HUES6 (cell line): Measurements from ENCODE around the gene VTI1A.

ENCODE experiments used
- H3K27ac ChIP-seq: 2 replicates; pipeline ENCODE4 v1.7.0; 2013; ENCODE audit warnings: low read depth, mild to moderate bottlenecking, low read length, inconsistent platforms
- H3K27me3 ChIP-seq: 2 replicates; pipeline ENCODE4 v1.6.1; 2013; ENCODE audit warnings: low read length; ENCODE audit not compliant: control insufficient read depth, insufficient read depth
- H3K36me3 ChIP-seq: 2 replicates; pipeline ENCODE4 v1.6.1; 2013; ENCODE audit warnings: low read length; ENCODE audit not compliant: control insufficient read depth, insufficient read depth
- H3K4me1 ChIP-seq: 2 replicates; pipeline ENCODE4 v1.6.1; 2013; ENCODE audit warnings: low read length; ENCODE audit not compliant: control insufficient read depth, insufficient read depth
- H3K4me3 ChIP-seq: 2 replicates; pipeline ENCODE4 v1.5.1; 2013; ENCODE audit warnings: low read depth, low read length
- H3K9ac ChIP-seq: one replicate; pipeline ENCODE4 v1.6.1; 2013; ENCODE audit warnings: mild to moderate bottlenecking, low read length
- H3K9me3 ChIP-seq: 2 replicates; pipeline ENCODE4 v1.6.1; 2013; ENCODE audit warnings: low read depth, low read length; ENCODE audit not compliant: control insufficient read depth, insufficient read depth

The VTI1A gene

GRCh38 chr10:112658465-112658864, 211.4 kb downstream of the VTI1A start:
- Histone ChIP-seq H3K9ac (no peak overlapping the region), H3K9me3 (no peaks in the 10 kb centered on the region), H3K27ac (no peak overlapping the region)

GRCh38 chr10:112658900-112659638, 212.1 kb downstream of the VTI1A start:
- Histone ChIP-seq H3K4me3 (no peak overlapping the region), H3K4me1 (peaks cover 16% of the 10 kb centered on the region), H3K27me3 (no peaks in the 10 kb centered on the region), H3K9me3 (no peaks in the 10 kb centered on the region), H3K9ac (no peak overlapping the region), H3K36me3 (no peaks in the 10 kb centered on the region), H3K27ac (no peak overlapping the region)

More at GRCh38 chr10:112658465-112658864, 211.4 kb downstream of the VTI1A start:
- H3K27me3 ChIP-seq, result no peaks in the 10 kb centered on the region
- H3K4me1 ChIP-seq, result peaks cover 16% of the 10 kb centered on the region
- no peak overlapping the region for H3K4me3 ChIP-seq
- no peaks in the 10 kb centered on the region for H3K36me3 ChIP-seq

DNA sequence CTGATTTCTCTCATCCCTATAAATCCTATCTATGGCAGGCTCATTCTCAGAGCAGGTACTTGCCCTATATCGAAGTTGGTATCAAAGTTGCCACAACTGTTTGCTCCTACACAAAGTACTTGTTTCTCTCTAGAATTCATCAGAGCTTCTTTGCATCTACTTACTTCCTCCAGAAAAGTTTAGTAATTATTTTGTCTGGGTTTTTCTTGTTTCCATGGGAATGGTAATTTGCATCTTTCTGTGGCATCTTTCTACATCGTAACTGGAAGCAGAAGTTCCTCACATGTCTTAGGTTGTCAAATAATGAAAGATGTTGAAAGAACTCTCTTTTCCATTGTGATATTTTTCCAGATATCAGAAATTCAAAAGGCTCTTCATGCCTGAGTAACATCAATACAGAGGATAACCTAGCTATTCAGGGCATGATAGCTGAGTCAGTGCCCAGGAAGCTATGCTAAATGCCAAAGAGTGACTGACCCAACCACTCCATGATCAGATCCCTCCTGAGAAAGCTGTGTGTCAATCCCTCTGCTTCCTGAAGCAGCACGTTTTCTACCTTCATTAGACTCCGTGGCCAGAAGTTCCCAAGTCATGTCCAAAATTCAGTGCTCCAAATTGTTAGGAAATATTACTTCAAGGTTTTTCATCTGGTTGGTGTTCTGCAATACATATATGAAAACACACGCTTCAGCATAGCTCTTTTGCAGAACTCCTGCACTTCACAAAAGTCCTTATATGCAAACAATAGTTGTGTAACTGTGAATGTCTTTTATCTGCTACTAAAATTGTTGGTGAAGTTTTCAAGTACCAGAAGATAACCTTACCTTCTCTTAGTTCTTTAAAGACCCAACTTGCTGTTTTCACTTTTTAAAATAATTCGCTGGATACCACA, 216.5 kb downstream of the VTI1A start:
- Histone ChIP-seq H3K36me3 (no peaks in the 10 kb centered on the region), H3K27me3 (no peaks in the 10 kb centered on the region), H3K4me3 (no peak overlapping the region), H3K27ac (no peak overlapping the region), H3K9me3 (no peaks in the 10 kb centered on the region), H3K4me1 (peaks cover 12% of the 10 kb centered on the region), H3K9ac (no peak overlapping the region)

DNA sequence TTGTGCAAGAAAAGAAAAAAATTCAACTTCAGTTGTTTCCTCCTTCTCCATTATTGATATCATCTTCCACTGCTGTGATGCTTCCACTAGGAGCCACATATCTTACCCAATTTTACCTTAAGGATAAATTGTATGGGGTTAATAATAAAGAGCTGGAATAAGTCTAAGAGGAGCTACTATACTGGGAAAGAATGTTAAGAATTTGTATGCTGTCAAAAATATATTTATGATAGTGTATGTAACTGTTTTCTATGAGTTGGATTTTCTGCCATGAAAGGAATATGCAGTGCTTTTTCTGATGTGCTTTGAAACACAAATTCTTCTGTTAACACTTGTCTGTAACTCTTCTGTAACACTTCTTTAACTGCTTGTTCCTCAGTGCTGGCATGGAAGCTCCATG, 219.1 kb downstream of the VTI1A start:
- Histone ChIP-seq H3K27me3 (no peaks in the 10 kb centered on the region), H3K9ac (no peak overlapping the region), H3K9me3 (no peaks in the 10 kb centered on the region), H3K4me1 (peaks cover 15% of the 10 kb centered on the region), H3K27ac (no peak overlapping the region), H3K4me3 (no peak overlapping the region), H3K36me3 (no peaks in the 10 kb centered on the region; the same call in 1 of the 2 replicates)

GRCh38 chr10:112669989-112670388, 223.0 kb downstream of the VTI1A start:
- no peaks in the 10 kb centered on the region for H3K27me3 ChIP-seq
- H3K4me1 ChIP-seq, result peaks cover 19% of the 10 kb centered on the region
- H3K4me3 ChIP-seq, result no peak overlapping the region
- H3K36me3 ChIP-seq, result no peaks in the 10 kb centered on the region; the same call in 1 of the 2 replicates
- H3K9ac ChIP-seq, result no peak overlapping the region
- H3K27ac ChIP-seq, result no peak overlapping the region
- no peaks in the 10 kb centered on the region for H3K9me3 ChIP-seq

GRCh38 chr10:112671743-112672142, 224.7 kb downstream of the VTI1A start:
- Histone ChIP-seq H3K27me3 (no peaks in the 10 kb centered on the region), H3K27ac (no peak overlapping the region), H3K36me3 (no peaks in the 10 kb centered on the region; the same call in 1 of the 2 replicates), H3K9me3 (no peaks in the 10 kb centered on the region), H3K4me3 (no peak overlapping the region), H3K4me1 (peaks cover 19% of the 10 kb centered on the region), H3K9ac (no peak overlapping the region)

- Histone ChIP-seq H3K27ac (no peak overlapping the region), H3K36me3 (no peaks in the 10 kb centered on the region; the same call in 1 of the 2 replicates), H3K9me3 (no peaks in the 10 kb centered on the region), H3K27me3 (no peaks in the 10 kb centered on the region), H3K4me1 (peaks cover 19% of the 10 kb centered on the region), H3K9ac (no peak overlapping the region), H3K4me3 (no peak overlapping the region)
These were observed 225.7 kb downstream of the VTI1A start for GRCh38 chr10:112672706-112673105.

- peaks cover 33% of the 10 kb centered on the region for H3K4me1 ChIP-seq
- no peaks in the 10 kb centered on the region for H3K36me3 ChIP-seq
- no peaks in the 10 kb centered on the region for H3K27me3 ChIP-seq
- H3K4me3 ChIP-seq, result no peak overlapping the region
- H3K9ac ChIP-seq, result no peak overlapping the region
- no peak overlapping the region for H3K27ac ChIP-seq
- no peaks in the 10 kb centered on the region for H3K9me3 ChIP-seq
These were observed 228.6 kb downstream of the VTI1A start for GRCh38 chr10:112675560-112676083.

GRCh38 chr10:112677689-112678088, 230.7 kb downstream of the VTI1A start:
- H3K27me3 ChIP-seq, result no peaks in the 10 kb centered on the region
- H3K9me3 ChIP-seq, result no peaks in the 10 kb centered on the region
- H3K27ac ChIP-seq, result no peak overlapping the region
- H3K9ac ChIP-seq, result no peak overlapping the region
- no peak overlapping the region for H3K4me3 ChIP-seq
- peaks cover 33% of the 10 kb centered on the region for H3K4me1 ChIP-seq
- H3K36me3 ChIP-seq, result no peaks in the 10 kb centered on the region

- H3K27me3 ChIP-seq, result no peaks in the 10 kb centered on the region
- H3K27ac ChIP-seq, result peak overlapping the region; percentile 78
- peaks cover 30% of the 10 kb centered on the region for H3K4me1 ChIP-seq
- no peak overlapping the region for H3K9ac ChIP-seq
- H3K4me3 ChIP-seq, result no peak overlapping the region
- no peaks in the 10 kb centered on the region for H3K36me3 ChIP-seq
- no peaks in the 10 kb centered on the region for H3K9me3 ChIP-seq
These were observed 231.6 kb downstream of the VTI1A start for GRCh38 chr10:112678581-112678980.

GRCh38 chr10:112678987-112679386, 232.0 kb downstream of the VTI1A start:
- H3K9me3 ChIP-seq, result no peaks in the 10 kb centered on the region
- H3K27ac ChIP-seq, result peak overlapping the region; percentile 78
- peaks cover 29% of the 10 kb centered on the region for H3K4me1 ChIP-seq
- no peak overlapping the region for H3K9ac ChIP-seq
- H3K27me3 ChIP-seq, result no peaks in the 10 kb centered on the region
- H3K4me3 ChIP-seq, result no peak overlapping the region
- no peaks in the 10 kb centered on the region for H3K36me3 ChIP-seq
